CD8-positive, alpha-beta memory T cell (primary cell): ENCODE data around the gene TMEM119. TPM values are rescaled to one million over a fixed set of nuclear protein-coding genes. Genes with fewer than 3 reads are reported as not detected.
A peak's percentile ranks its signal among the peaks of the same experiment; 100 is the strongest.

Experiments used
- CTCF ChIA-PET: fragments of 350-600 bp; sonication (Branson Sonifier 250); formaldehyde crosslinking; loops from one replicate; lab custom pipeline; 2021; ENCODE audit warnings: antibody characterized with exemption; lab: Charles Lee
- POLR2A ChIA-PET: fragments of 350-600 bp; sonication (Branson Sonifier 250); formaldehyde crosslinking; loops from one replicate; lab custom pipeline; 2021; ENCODE audit warnings: antibody characterized with exemption; lab: Charles Lee
- DNase-seq, 5 donors: peaks; one replicate each; pipeline versions ENCODE4 v3.0.0 to v3.0.0-alpha.2; 2020 to 2022; ENCODE audit warnings: mixed read lengths in 1 of 5
- H3K27ac ChIP-seq: one replicate; pipeline ENCODE4 v1.7.0; 2013; ENCODE audit warnings: low read depth, mild to moderate bottlenecking, low read length, moderate library complexity
- H3K27me3 ChIP-seq: 2 replicates; pipeline ENCODE4 v1.7.0; 2013; ENCODE audit warnings: low read length, mild to moderate bottlenecking; ENCODE audit not compliant: insufficient read depth, poor library complexity, severe bottlenecking
- H3K36me3 ChIP-seq: 2 replicates; pipeline ENCODE4 v1.7.0; 2013; ENCODE audit warnings: mild to moderate bottlenecking, low read length, moderate library complexity; ENCODE audit not compliant: insufficient read depth
- H3K4me1 ChIP-seq: 2 replicates; pipeline ENCODE4 v1.7.0; 2013; ENCODE audit warnings: mild to moderate bottlenecking, low read length, moderate library complexity; ENCODE audit not compliant: insufficient read depth
- H3K4me3 ChIP-seq: 2 replicates; pipeline ENCODE4 v1.7.0; 2013; ENCODE audit warnings: mild to moderate bottlenecking, low read length
- H3K9me3 ChIP-seq: 2 replicates; pipeline ENCODE4 v1.7.0; 2013; ENCODE audit warnings: mild to moderate bottlenecking, low read length
- H3K27ac Mint-ChIP-seq, 8 donors: one replicate each; pipeline ENCODE4 v1.8.0; 2020 to 2021; ENCODE audit warnings: mixed read lengths in 8 of 8, mild to moderate bottlenecking in 6 of 8, inconsistent platforms in 3 of 8, moderate library complexity in 3 of 8
- H3K27me3 Mint-ChIP-seq, 2 donors: one replicate each; pipeline ENCODE4 v1.8.0; 2020 to 2021; ENCODE audit warnings: mixed read lengths in 2 of 2, mild to moderate bottlenecking in 1 of 2, moderate library complexity in 1 of 2
- H3K36me3 Mint-ChIP-seq, 3 donors: one replicate each; pipeline ENCODE4 v1.8.0; 2020 to 2021; ENCODE audit warnings: mixed read lengths in 3 of 3, inconsistent platforms in 1 of 3, mild to moderate bottlenecking in 1 of 3
- H3K4me1 Mint-ChIP-seq, 3 donors: one replicate each; pipeline ENCODE4 v1.8.0; 2020 to 2021; ENCODE audit warnings: mixed read lengths in 3 of 3, inconsistent platforms in 1 of 3, mild to moderate bottlenecking in 1 of 3
- H3K4me3 Mint-ChIP-seq, 7 donors: one replicate each; pipeline ENCODE4 v1.8.0; 2020 to 2021; ENCODE audit warnings: mixed read lengths in 7 of 7, mild to moderate bottlenecking in 6 of 7, moderate library complexity in 4 of 7, inconsistent platforms in 2 of 7
- H3K9me3 Mint-ChIP-seq, 5 donors: one replicate each; pipeline ENCODE4 v1.8.0; 2020 to 2022; ENCODE audit warnings: mixed read lengths in 5 of 5, mild to moderate bottlenecking in 3 of 5, moderate library complexity in 2 of 5, inconsistent platforms in 1 of 5
- polyA plus RNA-seq: library from polyadenylated mRNA; unstranded; fragments of 300-500 nt; fragmentation: Illumina TruSeq; gene quantifications from one replicate; pipeline ENCODE4 v1.2.3, GENCODE V29; 2021
- total RNA-seq, 2 experiments: library from RNA; stranded (reverse); gene quantifications; one replicate each; pipeline ENCODE4 v1.2.3, GENCODE V29; 2021

The TMEM119 gene
- total and polyA plus RNA-seq, 3 experiments from 2014 or later = 0.66 TPM; not detected in 2

DNA sequence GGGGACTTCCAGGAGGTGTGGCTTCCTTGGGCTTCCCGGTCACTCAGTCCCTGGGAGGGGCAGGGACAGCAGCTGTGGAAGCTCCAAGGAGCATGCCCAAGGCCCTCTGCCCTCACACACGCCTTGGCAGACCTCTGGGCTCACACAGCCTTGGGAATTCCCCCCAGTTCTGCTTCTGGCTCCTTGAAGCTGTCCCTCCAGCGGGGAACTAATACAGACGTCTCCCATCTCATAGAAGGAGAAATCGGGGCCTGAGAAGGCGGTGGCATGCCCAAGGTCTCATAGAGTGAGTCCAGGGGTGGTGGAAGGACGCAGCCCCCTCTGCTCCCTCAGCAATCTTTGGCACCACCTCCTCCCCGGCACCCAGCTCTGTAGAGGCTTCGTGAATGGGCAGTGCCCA, 15.7 kb upstream of the TMEM119 start:
- POLR2A ChIA-PET = no interaction called here
- Histone ChIP-seq H3K36me3 (no peaks in the 10 kb centered on the region), H3K4me1 (peaks cover 24% of the 10 kb centered on the region), H3K27me3 (no peaks in the 10 kb centered on the region), H3K27ac (no peak overlapping the region), H3K9me3 (peaks cover 7% of the 10 kb centered on the region), H3K4me3 (no peak overlapping the region)
- peak overlapping the region in 2 of 8 donors; percentile 23 to 98 for H3K27ac Mint-ChIP-seq
- CTCF ChIA-PET = interaction anchor here (1.8 to 11.4 kb wide), 2 partner anchors 21 to 190 kb away, joined by 9 to 330 read pairs; partner anchors contain the start of gene SELPLG
- H3K27me3 Mint-ChIP-seq = no peaks in the 10 kb centered on the region
- peaks cover 6 to 11% (median 6%) of the 10 kb centered on the region in 3 donors for H3K36me3 Mint-ChIP-seq
- DNase-seq = no peak
- H3K9me3 Mint-ChIP-seq = peaks cover 0 to 7% (median 0%) of the 10 kb centered on the region in 5 donors
- H3K4me1 Mint-ChIP-seq = peaks cover 40 to 45% (median 41%) of the 10 kb centered on the region in 3 donors
- no peak overlapping the region for H3K4me3 Mint-ChIP-seq

DNA sequence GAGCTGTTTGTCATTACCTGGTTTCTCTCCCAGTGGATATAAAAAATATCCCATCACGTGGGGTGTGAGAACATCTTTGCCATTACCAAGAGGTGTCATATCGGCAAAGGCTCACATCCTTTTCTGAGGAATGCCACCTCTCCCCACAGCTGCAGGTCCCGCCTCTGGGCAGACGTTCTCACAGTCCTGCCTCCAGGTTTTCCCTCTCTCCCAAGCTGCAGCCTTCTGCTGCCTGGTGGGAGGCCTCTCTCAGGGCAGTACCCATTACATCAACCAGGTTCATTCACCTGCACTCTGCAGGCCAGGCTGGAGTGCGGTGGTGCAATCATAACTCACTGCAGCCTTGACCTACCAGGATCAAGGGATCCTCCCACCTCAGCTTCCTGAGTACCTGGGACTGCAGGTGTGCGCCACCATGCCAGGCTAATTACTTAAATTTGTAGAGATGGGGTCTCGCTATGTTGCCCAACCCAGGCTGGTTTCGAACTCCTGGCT, 15.0 kb upstream of the TMEM119 start:
- peaks cover 34 to 38% (median 34%) of the 10 kb centered on the region in 3 donors for H3K4me1 Mint-ChIP-seq
- ChIA-PET CTCF (interaction anchor here (0.9 to 11.4 kb wide), 5 partner anchors 21 to 191 kb away, joined by 4 to 330 read pairs (median 5); partner anchors contain the start of genes ISCU and SELPLG), POLR2A (interaction anchor here (0.6 kb wide), 1 partner anchor 191 kb away, joined by 3 read pairs; no protein-coding TSS in a partner anchor)
- no peaks in the 10 kb centered on the region for H3K27me3 ChIP-seq
- no peaks in the 10 kb centered on the region for H3K27me3 Mint-ChIP-seq
- no peak overlapping the region for H3K27ac Mint-ChIP-seq
- peak overlapping the region in 1 of 7 donors; percentile 56 for H3K4me3 Mint-ChIP-seq
- H3K27ac ChIP-seq = no peak overlapping the region
- H3K9me3 Mint-ChIP-seq = peaks cover 0 to 7% (median 0%) of the 10 kb centered on the region in 5 donors
- H3K36me3 ChIP-seq = no peaks in the 10 kb centered on the region
- peaks cover 7% of the 10 kb centered on the region for H3K9me3 ChIP-seq
- H3K36me3 Mint-ChIP-seq = peaks cover 3 to 11% (median 6%) of the 10 kb centered on the region in 3 donors
- peaks cover 17% of the 10 kb centered on the region for H3K4me1 ChIP-seq
- H3K4me3 ChIP-seq = no peak overlapping the region
- no peak for DNase-seq

DNA sequence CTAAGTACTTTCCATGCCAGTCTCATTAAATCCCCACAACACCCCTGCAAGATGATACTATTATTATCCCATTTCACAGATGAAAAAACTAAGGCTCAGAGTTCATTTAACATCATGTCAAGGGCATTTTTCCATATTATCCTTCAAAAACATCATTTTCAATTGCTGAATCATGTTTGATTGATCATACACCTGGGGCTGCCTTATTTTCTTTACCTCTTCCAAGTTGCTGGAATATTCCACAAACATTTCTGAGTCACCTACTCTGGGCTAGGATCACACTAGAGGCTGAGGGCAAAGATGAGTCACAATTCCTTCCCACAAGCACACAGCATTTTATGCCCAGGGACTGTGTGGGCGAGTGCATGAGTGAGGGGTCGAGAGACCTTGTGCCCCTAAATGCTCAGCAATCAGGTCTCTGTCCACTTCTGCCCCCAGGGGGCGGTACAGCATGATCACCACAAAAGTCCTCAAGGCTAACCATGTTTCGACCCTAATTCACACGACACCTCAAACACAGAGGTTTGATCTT, 14.1 kb upstream of the TMEM119 start:
- H3K9me3 Mint-ChIP-seq = peaks cover 0 to 7% (median 0%) of the 10 kb centered on the region in 5 donors
- ChIA-PET POLR2A (interaction anchor here (1.0 kb wide), 1 partner anchor 20 kb away, joined by 3 read pairs; no protein-coding TSS in a partner anchor), CTCF (interaction anchor here (0.7 to 11.4 kb wide), 6 partner anchors 22 to 192 kb away, joined by 3 to 330 read pairs (median 6); partner anchors contain the start of genes ISCU and SELPLG)
- Histone ChIP-seq H3K9me3 (peaks cover 7% of the 10 kb centered on the region), H3K36me3 (no peaks in the 10 kb centered on the region), H3K27me3 (no peaks in the 10 kb centered on the region), H3K4me3 (no peak overlapping the region), H3K27ac (no peak overlapping the region), H3K4me1 (peaks cover 8% of the 10 kb centered on the region)
- peaks cover 0 to 11% (median 3%) of the 10 kb centered on the region in 3 donors for H3K36me3 Mint-ChIP-seq
- H3K27ac Mint-ChIP-seq = peak overlapping the region in 5 of 8 donors; percentile 55 to 92 (median 70)
- peaks cover 25 to 29% (median 26%) of the 10 kb centered on the region in 3 donors for H3K4me1 Mint-ChIP-seq
- H3K27me3 Mint-ChIP-seq = peaks cover 0 to 3% of the 10 kb centered on the region in 2 donors
- DNase-seq = peak; percentile 42 to 67 (median 47)
- H3K4me3 Mint-ChIP-seq = no peak overlapping the region

DNA sequence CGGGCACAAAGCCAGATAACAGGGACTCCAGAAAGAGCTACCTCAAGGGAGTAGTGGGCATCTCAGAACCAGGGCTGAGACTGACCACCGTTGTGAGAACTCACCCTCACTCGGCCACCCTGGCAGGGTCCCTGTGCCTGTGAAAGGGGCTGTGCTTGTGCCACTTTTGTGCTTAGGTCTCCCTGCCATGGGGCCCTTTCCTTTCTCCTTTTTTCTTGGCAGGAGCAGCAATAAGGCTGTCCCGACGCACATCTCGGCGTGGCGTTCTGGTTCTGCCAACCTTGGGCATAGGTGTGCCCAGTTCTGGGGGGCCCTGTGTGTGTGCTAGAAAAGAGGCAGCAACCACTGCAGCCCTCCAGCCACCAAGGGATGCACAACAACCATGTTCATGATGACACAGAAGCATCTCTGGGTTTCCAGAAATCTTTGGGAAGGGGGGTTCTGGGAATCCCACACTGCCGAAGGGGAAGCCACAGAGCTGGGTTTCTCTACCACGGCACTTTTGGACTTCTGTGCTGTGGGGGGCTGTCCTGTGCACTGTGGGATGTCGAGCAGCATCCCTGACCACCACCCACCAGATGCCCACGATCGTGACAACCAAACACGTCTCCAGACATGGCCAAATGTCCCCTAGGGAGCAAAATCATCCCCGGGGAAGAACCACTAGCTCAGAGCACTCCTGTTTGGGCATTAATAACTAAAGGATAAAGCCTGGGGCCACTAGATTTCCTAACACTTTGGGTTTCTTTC, 13.1 kb upstream of the TMEM119 start:
- no peak for DNase-seq
- CTCF ChIA-PET = interaction anchor here (0.7 to 5.6 kb wide), 6 partner anchors 7 to 193 kb away, joined by 3 to 28 read pairs (median 6); partner anchors contain the start of gene SELPLG

DNA sequence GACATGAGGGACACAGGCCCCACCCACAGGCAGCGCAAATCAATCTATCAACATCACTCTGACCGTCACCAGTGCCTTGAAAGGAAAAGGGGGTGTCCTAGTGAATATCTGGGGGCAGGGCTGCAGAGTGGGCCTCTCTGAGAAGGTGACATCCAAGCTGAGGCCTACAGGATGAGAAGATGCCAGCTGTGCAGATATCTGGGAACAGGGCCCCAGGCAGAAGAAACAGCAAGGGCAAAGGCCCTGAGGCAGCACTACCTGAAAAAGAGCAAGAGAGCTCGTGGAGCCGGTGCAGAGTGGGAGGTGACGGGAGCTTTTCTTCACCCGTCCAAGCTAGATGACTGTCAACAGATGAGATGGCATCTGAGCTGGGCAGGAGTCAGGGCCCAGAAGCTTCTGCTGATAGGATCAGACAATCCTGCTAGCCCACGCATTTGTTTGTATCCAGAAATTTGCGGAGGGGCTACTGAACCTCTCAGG, 12.5 kb upstream of the TMEM119 start:
- Mint-ChIP-seq H3K4me1 (peaks cover 15 to 16% (median 15%) of the 10 kb centered on the region in 3 donors), H3K36me3 (peaks cover 0 to 3% (median 0%) of the 10 kb centered on the region in 3 donors), H3K27me3 (peaks cover 0 to 3% of the 10 kb centered on the region in 2 donors), H3K4me3 (no peak overlapping the region), H3K27ac (peak overlapping the region in 3 of 8 donors; percentile 43 to 86 (median 69)), H3K9me3 (peaks cover 0 to 2% (median 0%) of the 10 kb centered on the region in 5 donors)
- Histone ChIP-seq H3K27ac (no peak overlapping the region), H3K9me3 (peaks cover under 1% of the 10 kb centered on the region), H3K27me3 (no peaks in the 10 kb centered on the region), H3K4me3 (no peak overlapping the region), H3K36me3 (no peaks in the 10 kb centered on the region), H3K4me1 (no peaks in the 10 kb centered on the region)
- ChIA-PET CTCF (interaction anchor here (0.8 to 5.6 kb wide), 5 partner anchors 8 to 54 kb away, joined by 3 to 28 read pairs (median 6); partner anchors contain the start of gene SELPLG), POLR2A (no interaction called here)
- DNase-seq = no peak

More for the DNA sequence above, 13.1 kb upstream of the TMEM119 start:
- Histone ChIP-seq H3K4me1 (no peaks in the 10 kb centered on the region), H3K27me3 (no peaks in the 10 kb centered on the region), H3K4me3 (no peak overlapping the region), H3K9me3 (peaks cover 7% of the 10 kb centered on the region), H3K27ac (no peak overlapping the region), H3K36me3 (no peaks in the 10 kb centered on the region)
- H3K9me3 Mint-ChIP-seq = peaks cover 0 to 2% (median 0%) of the 10 kb centered on the region in 5 donors
- POLR2A ChIA-PET = interaction anchor here (1.0 kb wide), 1 partner anchor 21 kb away, joined by 3 read pairs; no protein-coding TSS in a partner anchor
- no peak overlapping the region for H3K4me3 Mint-ChIP-seq
- H3K27me3 Mint-ChIP-seq = peaks cover 0 to 3% of the 10 kb centered on the region in 2 donors
- peaks cover 0 to 3% (median 0%) of the 10 kb centered on the region in 3 donors for H3K36me3 Mint-ChIP-seq
- peak overlapping the region in 1 of 8 donors; percentile 18 for H3K27ac Mint-ChIP-seq
- H3K4me1 Mint-ChIP-seq = peaks cover 16 to 20% (median 17%) of the 10 kb centered on the region in 3 donors

DNA sequence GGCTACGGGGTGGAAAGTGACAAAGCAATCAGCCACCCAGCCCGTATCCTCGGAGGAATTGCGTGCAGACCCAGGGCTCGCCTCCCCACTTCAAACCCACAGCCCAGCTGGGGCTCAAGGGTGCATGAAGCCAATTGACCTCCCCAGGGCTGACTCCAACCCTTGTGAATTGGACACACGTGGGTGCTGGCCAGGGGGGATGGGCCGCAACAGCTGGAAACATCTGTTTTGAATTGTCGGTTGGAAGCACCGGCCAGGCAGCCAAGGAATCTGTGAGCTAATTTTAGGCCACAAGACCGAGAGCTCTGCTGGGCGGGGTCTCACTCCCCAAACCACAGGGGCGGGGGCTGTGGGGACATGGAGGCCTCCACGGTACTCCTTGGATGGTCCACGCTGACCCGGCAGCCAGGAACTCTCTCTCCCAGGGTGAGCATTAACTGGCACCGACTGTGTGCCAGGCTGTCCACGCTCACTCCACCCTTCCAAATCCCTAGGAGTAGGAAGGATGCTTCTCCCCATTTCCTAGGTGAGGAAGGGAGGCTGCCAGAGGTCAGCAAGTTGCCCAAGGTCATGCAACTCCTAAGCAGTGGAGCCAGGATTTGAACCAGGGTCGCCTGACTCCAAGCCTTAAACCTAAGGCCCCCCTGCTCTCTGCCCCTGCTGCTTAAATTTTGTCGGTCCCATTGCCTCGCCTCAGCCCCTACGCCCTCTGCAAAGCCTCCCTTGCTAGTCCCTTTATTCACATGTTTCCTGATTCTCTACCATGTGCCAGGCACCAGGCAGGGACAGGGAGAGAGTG, 11.9 kb upstream of the TMEM119 start:
- H3K27ac ChIP-seq = no peak overlapping the region
- no peaks in the 10 kb centered on the region for H3K27me3 ChIP-seq
- CTCF ChIA-PET = interaction anchor here (1.1 to 5.6 kb wide), 3 partner anchors 8 to 54 kb away, joined by 4 to 28 read pairs (median 7); partner anchors contain the start of gene SELPLG
- H3K36me3 ChIP-seq = no peaks in the 10 kb centered on the region
- no peaks in the 10 kb centered on the region for H3K9me3 Mint-ChIP-seq
- H3K4me1 ChIP-seq = no peaks in the 10 kb centered on the region
- H3K4me3 Mint-ChIP-seq = no peak overlapping the region
- H3K36me3 Mint-ChIP-seq = peaks cover 0 to 3% (median 0%) of the 10 kb centered on the region in 3 donors
- peaks cover 14 to 15% (median 15%) of the 10 kb centered on the region in 3 donors for H3K4me1 Mint-ChIP-seq
- peaks cover 0 to 3% of the 10 kb centered on the region in 2 donors for H3K27me3 Mint-ChIP-seq
- no peaks in the 10 kb centered on the region for H3K9me3 ChIP-seq
- DNase-seq = no peak
- POLR2A ChIA-PET = no interaction called here
- no peak overlapping the region for H3K4me3 ChIP-seq
- H3K27ac Mint-ChIP-seq = peak overlapping the region in 2 of 8 donors; percentile 43 to 63

DNA sequence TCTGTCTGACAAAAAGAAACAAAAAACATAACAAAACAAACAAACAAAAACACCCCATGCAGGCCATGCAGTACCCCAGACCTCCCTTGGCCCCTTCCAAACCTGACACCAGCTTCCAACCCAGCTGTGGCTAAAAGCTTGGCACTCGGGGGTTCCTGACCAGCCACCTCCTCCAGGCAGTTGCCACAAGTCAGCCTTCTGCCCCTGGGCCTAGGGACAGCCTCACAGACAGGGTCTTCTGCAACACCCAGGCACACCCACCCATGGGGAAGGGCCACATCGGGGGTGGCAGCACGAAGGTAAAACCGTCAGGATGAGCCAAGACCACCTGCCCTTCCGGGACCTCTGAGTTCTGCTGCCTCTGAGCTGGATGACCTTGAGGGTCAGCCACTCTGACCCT, 10.7 kb upstream of the TMEM119 start:
- H3K4me1 Mint-ChIP-seq = peaks cover 8 to 11% (median 8%) of the 10 kb centered on the region in 3 donors
- no peaks in the 10 kb centered on the region for H3K9me3 ChIP-seq
- CTCF ChIA-PET = interaction anchor here (0.8 to 5.6 kb wide), 2 partner anchors 9 to 27 kb away, joined by 3 to 28 read pairs; no protein-coding TSS in a partner anchor
- H3K27me3 Mint-ChIP-seq = peaks cover 0 to 3% of the 10 kb centered on the region in 2 donors
- DNase-seq = no peak
- no peaks in the 10 kb centered on the region for H3K4me1 ChIP-seq
- no peak overlapping the region for H3K4me3 ChIP-seq
- H3K27me3 ChIP-seq = no peaks in the 10 kb centered on the region
- no peak overlapping the region for H3K4me3 Mint-ChIP-seq
- no peaks in the 10 kb centered on the region for H3K36me3 ChIP-seq
- H3K36me3 Mint-ChIP-seq = no peaks in the 10 kb centered on the region
- POLR2A ChIA-PET = interaction anchor here (0.7 kb wide), 1 partner anchor 8 kb away, joined by 3 read pairs; no protein-coding TSS in a partner anchor
- H3K9me3 Mint-ChIP-seq = no peaks in the 10 kb centered on the region
- peak overlapping the region in 1 of 8 donors; percentile 17 for H3K27ac Mint-ChIP-seq
- H3K27ac ChIP-seq = no peak overlapping the region
